HCT116 (cell line): ENCODE measurements around the gene PIP5K1A.

Experiments used
- CEBPB ChIP-seq: IDR thresholded peaks from 2 replicates; pipeline ENCODE4 v1.6.1; 2012; ENCODE audit warnings: low read depth
- EZH2 ChIP-seq: fragments of 200-600 bp; sonication (generic); IDR thresholded peaks from 2 replicates; pipeline ENCODE4 v1.6.1; 2017; ENCODE audit warnings: antibody characterized with exemption, mixed run types
- EZH2phosphoT487 ChIP-seq: fragments of 200-600 bp; IDR thresholded peaks from 2 replicates; pipeline ENCODE4 v1.6.1; 2018; ENCODE audit warnings: antibody characterized with exemption, borderline replicate concordance
- FOSL1 ChIP-seq: IDR thresholded peaks from 2 replicates; pipeline ENCODE4 v1.6.1; 2012; ENCODE audit warnings: low read depth
- POLR2A ChIP-seq: IDR thresholded peaks from 2 replicates; pipeline ENCODE4 v1.7.0; 2011; ENCODE audit warnings: borderline replicate concordance; ENCODE audit not compliant: insufficient read depth, insufficient read length; ENCODE audit errors: extremely low read depth
- POLR2AphosphoS5 ChIP-seq: IDR thresholded peaks from 2 replicates; pipeline ENCODE4 v1.6.1; 2011; ENCODE audit warnings: mild to moderate bottlenecking, low read depth, low read length, moderate library complexity
- RAD21 ChIP-seq: IDR thresholded peaks from 2 replicates; pipeline ENCODE4 v1.6.1; 2012; ENCODE audit warnings: low read depth, mild to moderate bottlenecking
- REST ChIP-seq: IDR thresholded peaks from 2 replicates; pipeline ENCODE4 v1.6.1; 2012; ENCODE audit warnings: low read depth
- SP1 ChIP-seq: IDR thresholded peaks from 2 replicates; pipeline ENCODE4 v1.6.1; 2012; ENCODE audit warnings: low read depth
- SRF ChIP-seq: IDR thresholded peaks from 2 replicates; pipeline ENCODE4 v1.6.1; 2012; ENCODE audit warnings: low read depth
- TCF7L2 ChIP-seq: IDR thresholded peaks from 2 replicates; pipeline ENCODE4 v1.7.0; 2011; ENCODE audit warnings: borderline replicate concordance, inconsistent platforms; ENCODE audit not compliant: insufficient read depth, insufficient read length; ENCODE audit errors: extremely low read depth
- YY1 ChIP-seq: IDR thresholded peaks from 2 replicates; pipeline ENCODE4 v1.6.1; 2011; ENCODE audit warnings: low read length, low read depth, moderate library complexity, mild to moderate bottlenecking; ENCODE audit not compliant: insufficient replicate concordance; ENCODE audit errors: extremely low read depth
- ZNF274 ChIP-seq: fragments of 200-500 bp; sonication (Bioruptor generic); IDR thresholded peaks from 2 replicates; pipeline ENCODE4 v1.6.1; 2014; ENCODE audit warnings: mild to moderate bottlenecking, low read depth, low read length, inconsistent platforms
- TF ChIP-seq, protein P1 (sequence below), 3 experiments: fragments of 200-600 bp in 1 of 3; sonication (generic) in 1 of 3; IDR thresholded peaks in 2 of 3; conservative IDR thresholded peaks in 1 of 3; 2 replicates each; pipeline ENCODE4 v1.5.1; 2012 to 2017; ENCODE audit warnings: low read depth in 2 of 3, low read length in 2 of 3, antibody characterized with exemption in 1 of 3, borderline replicate concordance in 1 of 3, control low read depth in 1 of 3, mild to moderate bottlenecking in 1 of 3, mixed read lengths in 1 of 3, mixed run types in 1 of 3, moderate library complexity in 1 of 3; ENCODE audit not compliant: insufficient read depth in 1 of 3

GRCh38 chr1:151255381-151255780, 57.0 kb downstream of the PIP5K1A start:
- TF ChIP-seq ZNF274 (no peak), SP1 (no peak), EZH2 (no peak), TCF7L2 (no peak), POLR2A (no peak), POLR2AphosphoS5 (no peak), SRF (no peak), REST (no peak), RAD21 (no peak), YY1 (no peak), FOSL1 (no peak), CEBPB (no peak), EZH2phosphoT487 (no peak)
- TF ChIP-seq, protein P1, sequence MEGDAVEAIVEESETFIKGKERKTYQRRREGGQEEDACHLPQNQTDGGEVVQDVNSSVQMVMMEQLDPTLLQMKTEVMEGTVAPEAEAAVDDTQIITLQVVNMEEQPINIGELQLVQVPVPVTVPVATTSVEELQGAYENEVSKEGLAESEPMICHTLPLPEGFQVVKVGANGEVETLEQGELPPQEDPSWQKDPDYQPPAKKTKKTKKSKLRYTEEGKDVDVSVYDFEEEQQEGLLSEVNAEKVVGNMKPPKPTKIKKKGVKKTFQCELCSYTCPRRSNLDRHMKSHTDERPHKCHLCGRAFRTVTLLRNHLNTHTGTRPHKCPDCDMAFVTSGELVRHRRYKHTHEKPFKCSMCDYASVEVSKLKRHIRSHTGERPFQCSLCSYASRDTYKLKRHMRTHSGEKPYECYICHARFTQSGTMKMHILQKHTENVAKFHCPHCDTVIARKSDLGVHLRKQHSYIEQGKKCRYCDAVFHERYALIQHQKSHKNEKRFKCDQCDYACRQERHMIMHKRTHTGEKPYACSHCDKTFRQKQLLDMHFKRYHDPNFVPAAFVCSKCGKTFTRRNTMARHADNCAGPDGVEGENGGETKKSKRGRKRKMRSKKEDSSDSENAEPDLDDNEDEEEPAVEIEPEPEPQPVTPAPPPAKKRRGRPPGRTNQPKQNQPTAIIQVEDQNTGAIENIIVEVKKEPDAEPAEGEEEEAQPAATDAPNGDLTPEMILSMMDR (IDR thresholded peaks at IDR 0.05 in 2 of 3, conservative IDR thresholded peaks at IDR 0.05 in 1 of 3; ENCODE audit: borderline replicate concordance in 1 of 3, insufficient read depth in 1 of 3, low read depth in 2 of 3, low read length in 2 of 3): no peak
